Measurements from ENCODE around the gene NUB1.

Gene NUB1

GRCh38 chr7:151313857-151314256 is 27.8 kb upstream of the NUB1 start:
- no peak for DNase-seq (ENCODE audit: low read depth)

GRCh38 chr7:151314401-151314800 is 27.2 kb upstream of the NUB1 start:
- DNase-seq (ENCODE audit: low read depth) = no peak

GRCh38 chr7:151315038-151315655 is 26.5 kb upstream of the NUB1 start:
- DNase-seq (ENCODE audit: low read depth) = peak; percentile 77

GRCh38 chr7:151316896-151317295 is 24.7 kb upstream of the NUB1 start:
- no peak for DNase-seq (ENCODE audit: low read depth)

GRCh38 chr7:151317936-151318335 is 23.7 kb upstream of the NUB1 start:
- DNase-seq (ENCODE audit: low read depth) = no peak

- no peak for DNase-seq (ENCODE audit: low read depth)
Measured at GRCh38 chr7:151319189-151319588, 22.4 kb upstream of the NUB1 start.

- DNase-seq (ENCODE audit: low read depth) = no peak
Measured at GRCh38 chr7:151320263-151320845, 21.3 kb upstream of the NUB1 start.

- DNase-seq (ENCODE audit: low read depth) = no peak
Measured at GRCh38 chr7:151321341-151321740, 20.3 kb upstream of the NUB1 start.

- no peak for DNase-seq (ENCODE audit: low read depth)
Measured at GRCh38 chr7:151322906-151323305, 18.7 kb upstream of the NUB1 start.

- DNase-seq (ENCODE audit: low read depth) = no peak
Measured at GRCh38 chr7:151327022-151327421, 14.6 kb upstream of the NUB1 start.

GRCh38 chr7:151327659-151328058 is 14.0 kb upstream of the NUB1 start:
- no peak for DNase-seq (ENCODE audit: low read depth)

GRCh38 chr7:151330181-151330580 is 11.4 kb upstream of the NUB1 start:
- DNase-seq (ENCODE audit: low read depth) = no peak

- no peak for DNase-seq (ENCODE audit: low read depth)
Measured at GRCh38 chr7:151330661-151331060, 11.0 kb upstream of the NUB1 start.

GRCh38 chr7:151334628-151335027 is 7.0 kb upstream of the NUB1 start:
- no peak for DNase-seq (ENCODE audit: low read depth)

GRCh38 chr7:151336027-151336708 is 5.4 kb upstream of the NUB1 start:
- DNase-seq (ENCODE audit: low read depth) = no peak

GRCh38 chr7:151337346-151337745 is 4.3 kb upstream of the NUB1 start:
- no peak for DNase-seq (ENCODE audit: low read depth)

GRCh38 chr7:151338809-151339208 is 2.8 kb upstream of the NUB1 start:
- no peak for DNase-seq (ENCODE audit: low read depth)

GRCh38 chr7:151339651-151340382 is 1.8 kb upstream of the NUB1 start:
- no peak for DNase-seq (ENCODE audit: low read depth)

- no peak for DNase-seq (ENCODE audit: low read depth)
Measured at GRCh38 chr7:151340794-151341356, 737 bp upstream of the NUB1 start.

- DNase-seq (ENCODE audit: low read depth) = no peak
Measured at GRCh38 chr7:151342102-151342646, 562 bp downstream of the NUB1 start.

GRCh38 chr7:151342811-151343210 is 1.2 kb downstream of the NUB1 start:
- DNase-seq (ENCODE audit: low read depth) = no peak

GRCh38 chr7:151343516-151343915 is 1.9 kb downstream of the NUB1 start:
- DNase-seq (ENCODE audit: low read depth) = no peak
